WTC11 (cell line): ENCODE data around the gene NADK2. TPM values are rescaled to one million over a fixed set of nuclear protein-coding genes. Genes with fewer than 3 reads are reported as not detected.

Experiments used
- ATAC-seq: fragments of 200-7000 bp; cut with Tn5 transposase; 2 replicates; pipeline ENCODE4 v1.10.0; 2021; ENCODE audit warnings: mild to moderate bottlenecking, moderate library complexity
- CTCF ChIA-PET: fragments of 300-600 bp; sonication (Branson Sonifier 250); formaldehyde crosslinking; loops from one replicate; lab custom pipeline; 2021; ENCODE audit warnings: antibody characterized with exemption; lab: Charles Lee
- POLR2A ChIA-PET: fragments of 350-600 bp; sonication (Branson Sonifier 250); formaldehyde crosslinking; loops from one replicate; lab custom pipeline; 2021; ENCODE audit warnings: antibody characterized with exemption; lab: Charles Lee
- DNase-seq: peaks from one replicate; pipeline ENCODE4 v3.0.0; 2021; ENCODE audit warnings: low spot score
- H3K27ac Mint-ChIP-seq: 2 replicates; pipeline ENCODE4 v1.8.0; 2021; ENCODE audit warnings: mixed read lengths
- H3K27me3 Mint-ChIP-seq: 2 replicates; pipeline ENCODE4 v1.8.0; 2021; ENCODE audit warnings: low read depth, mild to moderate bottlenecking, moderate library complexity, mixed read lengths
- H3K36me3 Mint-ChIP-seq: 2 replicates; pipeline ENCODE4 v1.8.0; 2021; ENCODE audit warnings: mixed read lengths
- H3K4me1 Mint-ChIP-seq: 2 replicates; pipeline ENCODE4 v1.8.0; 2022; ENCODE audit warnings: mixed read lengths
- H3K4me3 Mint-ChIP-seq: 2 replicates; pipeline ENCODE4 v1.8.0; 2021; ENCODE audit warnings: mild to moderate bottlenecking, moderate library complexity, mixed read lengths
- H3K9me3 Mint-ChIP-seq: 2 replicates; pipeline ENCODE4 v1.8.0; 2021; ENCODE audit warnings: mixed read lengths
- CREM ChIP-seq: sonication (generic); formaldehyde crosslinking; IDR thresholded peaks from 2 replicates; pipeline ENCODE4 v1.8.1; 2022; ENCODE audit warnings: mild to moderate bottlenecking, missing genetic modification reagents, moderate library complexity
- EMX1 ChIP-seq: fragments of 250-450 bp; sonication (Bioruptor Pico); IDR thresholded peaks from 2 replicates; pipeline ENCODE4 v1.8.0; 2021; ENCODE audit warnings: mild to moderate bottlenecking
- NR2C2 ChIP-seq: sonication (generic); formaldehyde crosslinking; IDR thresholded peaks from 2 replicates; pipeline ENCODE4 v1.8.0; 2022; ENCODE audit warnings: mild to moderate bottlenecking, missing genetic modification reagents
- SP1 ChIP-seq: sonication (generic); formaldehyde crosslinking; conservative IDR thresholded peaks from 2 replicates; pipeline ENCODE4 v1.8.1; 2022; ENCODE audit warnings: missing genetic modification reagents
- TEAD4 ChIP-seq: sonication (generic); formaldehyde crosslinking; IDR thresholded peaks from 2 replicates; pipeline ENCODE4 v1.8.0; 2022; ENCODE audit warnings: mild to moderate bottlenecking, missing genetic modification reagents
- TP53 ChIP-seq: sonication (generic); formaldehyde crosslinking; IDR thresholded peaks from 2 replicates; pipeline ENCODE4 v1.8.1; 2023; ENCODE audit warnings: mild to moderate bottlenecking, missing genetic modification reagents
- ZNF138 ChIP-seq: sonication (generic); formaldehyde crosslinking; conservative IDR thresholded peaks from 2 replicates; pipeline ENCODE4 v1.8.1; 2022; ENCODE audit warnings: mild to moderate bottlenecking, moderate library complexity, missing genetic modification reagents
- ZNF219 ChIP-seq: sonication (generic); formaldehyde crosslinking; IDR thresholded peaks from 2 replicates; pipeline ENCODE4 v1.8.0; 2023; ENCODE audit warnings: missing genetic modification reagents, mild to moderate bottlenecking, borderline replicate concordance
- ZNF423 ChIP-seq: fragments of 250-450 bp; sonication (Bioruptor Pico); IDR thresholded peaks from 2 replicates; pipeline ENCODE4 v2.1.2; 2022; ENCODE audit warnings: mild to moderate bottlenecking, moderate library complexity
- ZNF532 ChIP-seq: fragments of 250-450 bp; sonication (Bioruptor Pico); IDR thresholded peaks from 2 replicates; pipeline ENCODE4 v1.9.0; 2021; ENCODE audit warnings: mild to moderate bottlenecking, borderline replicate concordance
- total RNA-seq: library from RNA; stranded (reverse); gene quantifications from 3 replicates; pipeline ENCODE4 v1.2.3, GENCODE V29; 2021
- TF ChIP-seq, protein P1 (sequence below): sonication (generic); formaldehyde crosslinking; IDR thresholded peaks from 2 replicates; pipeline ENCODE4 v1.8.1; 2023; ENCODE audit warnings: mild to moderate bottlenecking, missing genetic modification reagents, borderline replicate concordance
- TF ChIP-seq, protein P2 (sequence below): sonication (generic); formaldehyde crosslinking; IDR thresholded peaks from 2 replicates; pipeline ENCODE4 v1.8.0; 2022; ENCODE audit warnings: mild to moderate bottlenecking, missing genetic modification reagents
- TF ChIP-seq, protein P3 (sequence below): sonication (generic); formaldehyde crosslinking; IDR thresholded peaks from 2 replicates; pipeline ENCODE4 v1.8.0; 2022; ENCODE audit warnings: mild to moderate bottlenecking, missing genetic modification reagents
- TF ChIP-seq, protein P4 (sequence below): sonication (generic); formaldehyde crosslinking; IDR thresholded peaks from 2 replicates; pipeline ENCODE4 v1.8.0; 2022; ENCODE audit warnings: mild to moderate bottlenecking, missing genetic modification reagents
- TF ChIP-seq, protein P5 (sequence below): sonication (generic); formaldehyde crosslinking; conservative IDR thresholded peaks from 2 replicates; pipeline ENCODE4 v1.8.1; 2023; ENCODE audit warnings: mild to moderate bottlenecking, low read depth, missing genetic modification reagents, moderate library complexity

The NADK2 gene
- total RNA-seq, 1 experiment from 2014 or later: 11.7 TPM

DNA sequence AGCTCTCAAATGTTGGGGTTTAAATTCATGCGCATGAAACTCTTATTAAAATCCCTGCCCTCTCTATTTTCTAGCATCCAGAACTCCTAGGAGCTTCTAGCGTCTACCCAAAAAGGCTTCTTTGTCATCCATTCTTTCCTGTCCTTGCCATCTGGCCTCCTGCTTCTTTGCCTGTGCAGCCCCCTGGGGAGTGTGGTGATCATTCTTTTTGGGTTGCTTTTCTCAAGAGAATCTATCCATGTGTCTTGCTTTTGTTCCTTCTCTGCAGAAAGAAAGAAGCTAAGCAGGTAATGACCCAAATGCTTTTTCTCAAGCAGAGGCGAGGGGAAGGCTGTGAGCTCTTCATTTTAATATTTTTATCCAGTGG lies 63.2 kb downstream of the NADK2 start (continued):
- TF ChIP-seq, protein P1, sequence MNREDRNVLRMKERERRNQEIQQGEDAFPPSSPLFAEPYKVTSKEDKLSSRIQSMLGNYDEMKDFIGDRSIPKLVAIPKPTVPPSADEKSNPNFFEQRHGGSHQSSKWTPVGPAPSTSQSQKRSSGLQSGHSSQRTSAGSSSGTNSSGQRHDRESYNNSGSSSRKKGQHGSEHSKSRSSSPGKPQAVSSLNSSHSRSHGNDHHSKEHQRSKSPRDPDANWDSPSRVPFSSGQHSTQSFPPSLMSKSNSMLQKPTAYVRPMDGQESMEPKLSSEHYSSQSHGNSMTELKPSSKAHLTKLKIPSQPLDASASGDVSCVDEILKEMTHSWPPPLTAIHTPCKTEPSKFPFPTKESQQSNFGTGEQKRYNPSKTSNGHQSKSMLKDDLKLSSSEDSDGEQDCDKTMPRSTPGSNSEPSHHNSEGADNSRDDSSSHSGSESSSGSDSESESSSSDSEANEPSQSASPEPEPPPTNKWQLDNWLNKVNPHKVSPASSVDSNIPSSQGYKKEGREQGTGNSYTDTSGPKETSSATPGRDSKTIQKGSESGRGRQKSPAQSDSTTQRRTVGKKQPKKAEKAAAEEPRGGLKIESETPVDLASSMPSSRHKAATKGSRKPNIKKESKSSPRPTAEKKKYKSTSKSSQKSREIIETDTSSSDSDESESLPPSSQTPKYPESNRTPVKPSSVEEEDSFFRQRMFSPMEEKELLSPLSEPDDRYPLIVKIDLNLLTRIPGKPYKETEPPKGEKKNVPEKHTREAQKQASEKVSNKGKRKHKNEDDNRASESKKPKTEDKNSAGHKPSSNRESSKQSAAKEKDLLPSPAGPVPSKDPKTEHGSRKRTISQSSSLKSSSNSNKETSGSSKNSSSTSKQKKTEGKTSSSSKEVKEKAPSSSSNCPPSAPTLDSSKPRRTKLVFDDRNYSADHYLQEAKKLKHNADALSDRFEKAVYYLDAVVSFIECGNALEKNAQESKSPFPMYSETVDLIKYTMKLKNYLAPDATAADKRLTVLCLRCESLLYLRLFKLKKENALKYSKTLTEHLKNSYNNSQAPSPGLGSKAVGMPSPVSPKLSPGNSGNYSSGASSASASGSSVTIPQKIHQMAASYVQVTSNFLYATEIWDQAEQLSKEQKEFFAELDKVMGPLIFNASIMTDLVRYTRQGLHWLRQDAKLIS (CRISPR knock-in tag): no peak
- TF ChIP-seq ZNF138 (CRISPR knock-in tag) (no peak), CREM (CRISPR knock-in tag) (no peak)
- TF ChIP-seq, protein P2, sequence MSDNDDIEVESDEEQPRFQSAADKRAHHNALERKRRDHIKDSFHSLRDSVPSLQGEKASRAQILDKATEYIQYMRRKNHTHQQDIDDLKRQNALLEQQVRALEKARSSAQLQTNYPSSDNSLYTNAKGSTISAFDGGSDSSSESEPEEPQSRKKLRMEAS (CRISPR knock-in tag): no peak
- TF ChIP-seq, protein P3, sequence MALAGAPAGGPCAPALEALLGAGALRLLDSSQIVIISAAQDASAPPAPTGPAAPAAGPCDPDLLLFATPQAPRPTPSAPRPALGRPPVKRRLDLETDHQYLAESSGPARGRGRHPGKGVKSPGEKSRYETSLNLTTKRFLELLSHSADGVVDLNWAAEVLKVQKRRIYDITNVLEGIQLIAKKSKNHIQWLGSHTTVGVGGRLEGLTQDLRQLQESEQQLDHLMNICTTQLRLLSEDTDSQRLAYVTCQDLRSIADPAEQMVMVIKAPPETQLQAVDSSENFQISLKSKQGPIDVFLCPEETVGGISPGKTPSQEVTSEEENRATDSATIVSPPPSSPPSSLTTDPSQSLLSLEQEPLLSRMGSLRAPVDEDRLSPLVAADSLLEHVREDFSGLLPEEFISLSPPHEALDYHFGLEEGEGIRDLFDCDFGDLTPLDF (CRISPR knock-in tag): no peak

GRCh38 chr5:36177715-36178523 lies 63.8 kb downstream of the NADK2 start:
- DNase-seq: no peak
- no peak overlapping the region for H3K4me3 Mint-ChIP-seq
- TF ChIP-seq, protein P4, sequence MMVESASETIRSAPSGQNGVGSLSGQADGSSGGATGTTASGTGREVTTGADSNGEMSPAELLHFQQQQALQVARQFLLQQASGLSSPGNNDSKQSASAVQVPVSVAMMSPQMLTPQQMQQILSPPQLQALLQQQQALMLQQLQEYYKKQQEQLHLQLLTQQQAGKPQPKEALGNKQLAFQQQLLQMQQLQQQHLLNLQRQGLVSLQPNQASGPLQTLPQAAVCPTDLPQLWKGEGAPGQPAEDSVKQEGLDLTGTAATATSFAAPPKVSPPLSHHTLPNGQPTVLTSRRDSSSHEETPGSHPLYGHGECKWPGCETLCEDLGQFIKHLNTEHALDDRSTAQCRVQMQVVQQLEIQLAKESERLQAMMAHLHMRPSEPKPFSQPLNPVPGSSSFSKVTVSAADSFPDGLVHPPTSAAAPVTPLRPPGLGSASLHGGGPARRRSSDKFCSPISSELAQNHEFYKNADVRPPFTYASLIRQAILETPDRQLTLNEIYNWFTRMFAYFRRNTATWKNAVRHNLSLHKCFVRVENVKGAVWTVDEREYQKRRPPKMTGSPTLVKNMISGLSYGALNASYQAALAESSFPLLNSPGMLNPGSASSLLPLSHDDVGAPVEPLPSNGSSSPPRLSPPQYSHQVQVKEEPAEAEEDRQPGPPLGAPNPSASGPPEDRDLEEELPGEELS (CRISPR knock-in tag): no peak
- TF ChIP-seq SP1 (CRISPR knock-in tag) (no peak), ZNF423 (CRISPR knock-in tag) (no peak), TP53 (CRISPR knock-in tag) (no peak), ZNF219 (CRISPR knock-in tag) (no peak), NR2C2 (CRISPR knock-in tag) (no peak), ZNF532 (CRISPR knock-in tag) (no peak), TEAD4 (no peak), EMX1 (CRISPR knock-in tag) (no peak)
- TF ChIP-seq, protein P5, sequence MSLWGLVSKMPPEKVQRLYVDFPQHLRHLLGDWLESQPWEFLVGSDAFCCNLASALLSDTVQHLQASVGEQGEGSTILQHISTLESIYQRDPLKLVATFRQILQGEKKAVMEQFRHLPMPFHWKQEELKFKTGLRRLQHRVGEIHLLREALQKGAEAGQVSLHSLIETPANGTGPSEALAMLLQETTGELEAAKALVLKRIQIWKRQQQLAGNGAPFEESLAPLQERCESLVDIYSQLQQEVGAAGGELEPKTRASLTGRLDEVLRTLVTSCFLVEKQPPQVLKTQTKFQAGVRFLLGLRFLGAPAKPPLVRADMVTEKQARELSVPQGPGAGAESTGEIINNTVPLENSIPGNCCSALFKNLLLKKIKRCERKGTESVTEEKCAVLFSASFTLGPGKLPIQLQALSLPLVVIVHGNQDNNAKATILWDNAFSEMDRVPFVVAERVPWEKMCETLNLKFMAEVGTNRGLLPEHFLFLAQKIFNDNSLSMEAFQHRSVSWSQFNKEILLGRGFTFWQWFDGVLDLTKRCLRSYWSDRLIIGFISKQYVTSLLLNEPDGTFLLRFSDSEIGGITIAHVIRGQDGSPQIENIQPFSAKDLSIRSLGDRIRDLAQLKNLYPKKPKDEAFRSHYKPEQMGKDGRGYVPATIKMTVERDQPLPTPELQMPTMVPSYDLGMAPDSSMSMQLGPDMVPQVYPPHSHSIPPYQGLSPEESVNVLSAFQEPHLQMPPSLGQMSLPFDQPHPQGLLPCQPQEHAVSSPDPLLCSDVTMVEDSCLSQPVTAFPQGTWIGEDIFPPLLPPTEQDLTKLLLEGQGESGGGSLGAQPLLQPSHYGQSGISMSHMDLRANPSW (CRISPR knock-in tag): no peak
- TF ChIP-seq, protein P1 (CRISPR knock-in tag): no peak

More at GRCh38 chr5:36177715-36178523, 63.8 kb downstream of the NADK2 start:
- Mint-ChIP-seq H3K4me1 (no peaks in the 10 kb centered on the region), H3K9me3 (no peaks in the 10 kb centered on the region), H3K27me3 (no peaks in the 10 kb centered on the region), H3K27ac (no peak overlapping the region), H3K36me3 (peaks cover 65% of the 10 kb centered on the region)
- ATAC-seq: peak; percentile 51
- ChIA-PET CTCF (interaction anchor here (0.7 to 1.6 kb wide), 12 partner anchors 25 to 518 kb away, joined by 3 to 16 read pairs (median 5); partner anchors contain the start of genes LMBRD2 and SKP2), POLR2A (no interaction called here)
